Esophagus squamous epithelium (tissue), 4 donors: ENCODE results near the gene NME7.

Experiments
- CTCF ChIP-seq, 6 experiments: fragments of 450-650 bp in 4 of 6; fragments of 200-600 bp in 2 of 6; sonication (generic) in 2 of 6; IDR thresholded peaks; one replicate each; pipeline ENCODE4 v1.5.1; 2016 to 2019; ENCODE audit warnings: antibody characterized with exemption in 6 of 6, mild to moderate bottlenecking in 4 of 6, moderate library complexity in 4 of 6
- POLR2A ChIP-seq, 4 donors: fragments of 450-650 bp; IDR thresholded peaks; one replicate each; pipeline ENCODE4 v1.6.1; 2017; ENCODE audit warnings: antibody characterized with exemption in 4 of 4, mild to moderate bottlenecking in 4 of 4, moderate library complexity in 3 of 4

- no peak for TF ChIP-seq POLR2A (IDR thresholded peaks at IDR 0.05)
- TF ChIP-seq CTCF (IDR thresholded peaks at IDR 0.05), result no peak
Measured at GRCh38 chr1:169163059-169163458, 204.5 kb downstream of the NME7 start.
